ENCODE data around the gene GRM2. TPM values are rescaled to one million over a fixed set of nuclear protein-coding genes. Genes with fewer than 3 reads are reported as not detected.

Gene GRM2
- total and polyA plus RNA-seq, 8 donors, result 0.21 to 1.0 (median 0.76) TPM

DNA sequence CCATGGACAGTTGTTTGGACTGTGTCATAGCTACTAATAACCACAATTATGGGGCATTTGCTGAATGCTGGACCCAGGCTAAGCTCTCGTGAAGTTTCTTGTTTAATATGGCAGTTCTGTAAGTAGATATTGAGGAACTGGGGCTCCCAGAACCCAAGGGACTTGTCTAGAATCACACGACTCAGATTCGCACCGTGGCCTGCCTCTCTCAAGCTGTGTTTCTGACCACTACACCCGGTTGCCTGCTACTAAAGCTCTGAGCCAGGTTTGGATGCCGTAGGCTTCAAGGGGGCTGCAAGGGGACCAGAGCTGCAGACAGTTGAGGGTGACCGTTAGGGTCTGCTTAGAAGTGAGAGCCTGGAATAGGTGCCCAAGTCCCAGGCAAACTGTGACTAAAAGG lies 24.3 kb upstream of the GRM2 start:
- ATAC-seq, result no peak

DNA sequence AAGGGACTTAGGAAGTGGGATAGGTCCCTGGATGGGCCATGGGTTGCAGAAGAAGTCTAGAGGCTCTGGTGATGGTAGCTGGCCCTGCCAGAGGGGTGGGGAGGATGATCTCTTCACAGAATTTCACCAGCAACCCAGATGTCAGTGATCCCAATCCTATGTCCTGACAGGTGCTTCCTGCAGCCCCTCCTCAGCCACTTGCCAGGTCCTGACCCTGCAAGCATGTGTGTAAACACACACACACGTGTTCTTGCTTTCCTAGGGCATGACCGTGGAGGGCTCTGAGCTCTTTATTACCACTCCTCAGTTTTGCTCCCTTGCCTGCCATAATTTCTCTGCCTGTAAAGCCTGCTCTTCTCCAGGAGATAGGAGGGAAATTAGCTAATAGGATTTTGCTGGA lies 23.3 kb upstream of the GRM2 start:
- ATAC-seq (no peak), DNase-seq (peak in 1 of 4 donors; percentile 28)
- H3K4me1 ChIP-seq, result peaks cover 20 to 68% of the 10 kb centered on the region in 2 donors
- H3K27ac ChIP-seq, result no peak overlapping the region
- intact Hi-C loops (cut with DNase I), result loop anchor here in 1 of 2 donors (5.0 kb wide), 1 partner anchor 181 kb away; the partner anchor contains the start of gene DCAF1
- H3K9me3 ChIP-seq, result no peaks in the 10 kb centered on the region
- no peak overlapping the region for H3K4me3 ChIP-seq
- H3K36me3 ChIP-seq, result peaks cover 0 to 66% of the 10 kb centered on the region in 2 donors
- H3K27me3 ChIP-seq, result no peaks in the 10 kb centered on the region
- TF ChIP-seq, protein P1, sequence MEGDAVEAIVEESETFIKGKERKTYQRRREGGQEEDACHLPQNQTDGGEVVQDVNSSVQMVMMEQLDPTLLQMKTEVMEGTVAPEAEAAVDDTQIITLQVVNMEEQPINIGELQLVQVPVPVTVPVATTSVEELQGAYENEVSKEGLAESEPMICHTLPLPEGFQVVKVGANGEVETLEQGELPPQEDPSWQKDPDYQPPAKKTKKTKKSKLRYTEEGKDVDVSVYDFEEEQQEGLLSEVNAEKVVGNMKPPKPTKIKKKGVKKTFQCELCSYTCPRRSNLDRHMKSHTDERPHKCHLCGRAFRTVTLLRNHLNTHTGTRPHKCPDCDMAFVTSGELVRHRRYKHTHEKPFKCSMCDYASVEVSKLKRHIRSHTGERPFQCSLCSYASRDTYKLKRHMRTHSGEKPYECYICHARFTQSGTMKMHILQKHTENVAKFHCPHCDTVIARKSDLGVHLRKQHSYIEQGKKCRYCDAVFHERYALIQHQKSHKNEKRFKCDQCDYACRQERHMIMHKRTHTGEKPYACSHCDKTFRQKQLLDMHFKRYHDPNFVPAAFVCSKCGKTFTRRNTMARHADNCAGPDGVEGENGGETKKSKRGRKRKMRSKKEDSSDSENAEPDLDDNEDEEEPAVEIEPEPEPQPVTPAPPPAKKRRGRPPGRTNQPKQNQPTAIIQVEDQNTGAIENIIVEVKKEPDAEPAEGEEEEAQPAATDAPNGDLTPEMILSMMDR (IDR thresholded peaks at IDR 0.05), result no peak

More for the DNA sequence above, 24.3 kb upstream of the GRM2 start:
- Histone ChIP-seq H3K9me3 (no peaks in the 10 kb centered on the region), H3K36me3 (peaks cover 0 to 57% of the 10 kb centered on the region in 2 donors), H3K27ac (no peak overlapping the region), H3K4me1 (peaks cover 20 to 66% of the 10 kb centered on the region in 2 donors), H3K27me3 (no peaks in the 10 kb centered on the region), H3K4me3 (no peak overlapping the region)
- DNase-seq, result peak in 1 of 4 donors; percentile 31
- intact Hi-C loops (cut with DNase I), result loop anchor here in 1 of 2 donors (5.0 kb wide), 1 partner anchor 180 kb away; the partner anchor contains the start of gene DCAF1
- TF ChIP-seq, protein P1 (IDR thresholded peaks at IDR 0.05), result no peak

DNA sequence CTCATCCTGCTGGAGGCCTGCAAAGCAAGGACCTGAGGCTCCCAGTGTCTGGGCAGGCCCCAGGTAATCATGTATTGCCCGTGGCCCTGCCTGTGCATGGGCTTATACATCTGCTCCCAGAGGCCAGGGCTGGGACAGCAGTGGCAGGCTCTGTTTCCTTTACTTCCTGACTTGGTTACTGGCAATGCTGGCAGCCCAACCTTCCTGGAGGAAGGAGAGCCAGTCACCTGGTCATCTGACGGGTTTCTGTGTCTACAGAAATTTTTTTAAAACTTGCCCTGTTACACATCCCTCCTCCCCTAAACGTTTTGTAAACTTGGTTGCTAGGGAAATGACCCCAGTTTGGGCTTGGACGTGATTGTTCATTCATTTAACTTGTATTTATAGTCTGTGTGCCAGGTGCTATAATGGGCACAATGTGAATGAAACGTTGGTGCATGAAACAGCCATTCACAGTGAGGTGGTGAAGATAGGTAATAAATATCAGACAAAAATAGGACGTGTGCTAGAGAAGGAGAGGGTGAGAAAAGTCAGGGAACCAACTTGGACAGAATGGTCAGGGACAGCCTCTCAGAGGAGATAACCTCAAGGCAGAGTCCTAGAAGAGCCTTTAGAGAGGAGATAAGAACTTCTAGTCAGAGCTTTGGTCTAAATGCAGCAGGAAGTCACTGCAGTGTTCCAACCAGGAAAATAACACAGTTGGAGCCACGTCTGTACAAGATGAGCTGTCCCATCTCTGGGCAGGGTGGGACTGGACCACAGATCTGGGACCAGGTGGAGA lies 21.7 kb upstream of the GRM2 start:
- Histone ChIP-seq H3K9me3 (no peaks in the 10 kb centered on the region), H3K4me3 (no peak overlapping the region), H3K27me3 (no peaks in the 10 kb centered on the region), H3K4me1 (peaks cover 20 to 64% of the 10 kb centered on the region in 2 donors), H3K27ac (peak overlapping the region; percentile 71 to 72), H3K36me3 (peaks cover 0 to 65% of the 10 kb centered on the region in 2 donors)
- DNase-seq, result peak in 1 of 4 donors; percentile 33
- no peak for ATAC-seq
- TF ChIP-seq, protein P1 (IDR thresholded peaks at IDR 0.05), result no peak
- intact Hi-C loops (cut with DNase I), result loop anchor here in 1 of 2 donors (5.0 kb wide), 1 partner anchor 183 kb away; the partner anchor contains the start of gene DCAF1

DNA sequence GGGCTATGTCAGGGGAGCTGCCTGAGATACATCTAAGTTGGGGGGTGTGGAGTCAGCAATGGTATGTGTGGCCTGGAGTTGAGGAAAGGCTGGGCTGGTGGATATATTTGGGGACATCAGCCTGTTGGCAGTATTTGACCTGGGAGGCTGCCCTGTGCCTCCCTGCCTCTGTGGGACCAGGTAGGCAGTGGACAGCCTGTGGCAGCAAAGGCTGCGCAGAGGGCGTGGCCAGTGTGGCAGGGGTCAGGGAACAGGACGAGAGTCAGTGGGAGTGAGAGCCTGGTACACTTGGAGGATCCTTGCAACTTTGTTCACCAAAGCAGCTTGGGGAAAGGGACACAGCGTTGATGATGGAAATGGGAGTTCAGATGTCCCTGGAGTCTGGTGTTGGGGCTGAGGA lies 20.8 kb upstream of the GRM2 start:
- Histone ChIP-seq H3K36me3 (peaks cover 0 to 72% of the 10 kb centered on the region in 2 donors), H3K4me3 (no peak overlapping the region), H3K4me1 (peaks cover 13 to 55% of the 10 kb centered on the region in 2 donors), H3K27me3 (no peaks in the 10 kb centered on the region), H3K27ac (peak overlapping the region; percentile 71 to 72), H3K9me3 (no peaks in the 10 kb centered on the region)
- TF ChIP-seq, protein P1 (IDR thresholded peaks at IDR 0.05), result no peak
- ATAC-seq (no peak), DNase-seq (peak in 1 of 4 donors; percentile 57)
- intact Hi-C loops (cut with DNase I), result no loop called here

DNA sequence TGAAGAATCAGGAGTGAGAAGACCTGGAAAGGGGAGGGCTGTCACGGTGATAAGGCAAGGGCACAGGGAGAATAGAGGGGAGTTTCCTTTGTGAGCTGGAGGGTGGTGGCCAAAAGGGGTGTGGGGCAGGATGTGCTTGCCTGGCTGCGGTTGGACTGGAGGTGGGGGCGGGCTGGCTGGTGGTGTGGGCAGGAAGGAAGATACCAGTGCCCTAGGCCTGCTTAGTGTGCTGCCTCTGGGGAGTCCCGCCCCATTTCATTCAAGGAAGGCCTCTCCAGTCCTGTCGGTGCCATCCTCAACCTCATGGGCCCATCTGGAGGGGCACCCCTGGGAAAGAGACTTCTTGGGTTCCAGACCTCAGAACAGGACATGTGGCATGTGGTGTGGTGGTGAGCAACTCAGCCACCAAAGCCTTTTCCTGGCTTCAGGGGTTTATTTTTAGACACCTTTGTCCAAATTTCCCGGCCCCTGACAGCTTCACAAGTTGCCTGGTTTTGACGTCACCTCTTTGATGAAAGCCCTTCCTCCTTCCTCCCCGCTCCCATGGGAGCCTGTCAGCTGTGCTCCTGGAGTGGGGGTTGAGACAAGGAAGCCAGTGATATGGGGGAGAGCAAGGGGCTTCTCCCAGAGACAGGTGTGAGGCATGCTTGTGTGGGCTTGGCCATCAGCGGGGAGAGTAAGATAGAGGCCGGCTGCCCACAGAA lies 20.2 kb upstream of the GRM2 start:
- Histone ChIP-seq H3K27ac (peak overlapping the region; percentile 71 to 72), H3K36me3 (peaks cover 0 to 78% of the 10 kb centered on the region in 2 donors), H3K27me3 (no peaks in the 10 kb centered on the region), H3K4me1 (peaks cover 7 to 49% of the 10 kb centered on the region in 2 donors), H3K9me3 (no peaks in the 10 kb centered on the region), H3K4me3 (no peak overlapping the region)
- intact Hi-C loops (cut with DNase I), result no loop called here
- DNase-seq (peak in 2 of 4 donors; percentile 66 to 81), ATAC-seq (peak; percentile 53)
- TF ChIP-seq, protein P1 (IDR thresholded peaks at IDR 0.05), result no peak
